Glomerular visceral epithelial cell (primary cell): ENCODE results near the gene SRSF2.
A peak's percentile ranks its signal among the peaks of the same experiment; 100 is the strongest.
"Not testable (repeated sequence)": the region's sequence is repeated elsewhere in the genome, so short reads cannot be mapped to it uniquely, and the experiment has no call there.

Source experiments
- DNase-seq: peaks from one replicate; pipeline ENCODE4 v3.0.0-alpha.2; 2016; ENCODE audit errors: extremely low spot score

The SRSF2 gene

DNA sequence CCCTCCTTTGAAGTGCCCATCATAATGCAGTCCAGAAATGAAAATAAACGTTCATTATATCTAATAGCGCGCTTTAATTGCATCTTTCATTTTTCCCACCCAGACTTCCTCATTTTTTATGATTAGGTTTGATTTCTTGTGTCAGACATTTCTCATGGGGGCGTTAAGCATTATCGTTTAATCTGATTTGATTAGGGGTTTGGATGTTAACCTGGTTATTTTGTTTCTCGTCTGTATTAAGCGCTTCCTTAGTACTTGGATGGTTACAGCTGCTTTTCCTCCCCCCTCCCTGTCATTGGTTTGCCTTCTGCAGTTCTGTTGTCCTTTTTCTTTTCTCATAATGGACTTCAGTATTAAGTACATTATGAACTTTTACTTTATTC lies 1.3 kb upstream of the SRSF2 start:
- DNase-seq = no peak

DNA sequence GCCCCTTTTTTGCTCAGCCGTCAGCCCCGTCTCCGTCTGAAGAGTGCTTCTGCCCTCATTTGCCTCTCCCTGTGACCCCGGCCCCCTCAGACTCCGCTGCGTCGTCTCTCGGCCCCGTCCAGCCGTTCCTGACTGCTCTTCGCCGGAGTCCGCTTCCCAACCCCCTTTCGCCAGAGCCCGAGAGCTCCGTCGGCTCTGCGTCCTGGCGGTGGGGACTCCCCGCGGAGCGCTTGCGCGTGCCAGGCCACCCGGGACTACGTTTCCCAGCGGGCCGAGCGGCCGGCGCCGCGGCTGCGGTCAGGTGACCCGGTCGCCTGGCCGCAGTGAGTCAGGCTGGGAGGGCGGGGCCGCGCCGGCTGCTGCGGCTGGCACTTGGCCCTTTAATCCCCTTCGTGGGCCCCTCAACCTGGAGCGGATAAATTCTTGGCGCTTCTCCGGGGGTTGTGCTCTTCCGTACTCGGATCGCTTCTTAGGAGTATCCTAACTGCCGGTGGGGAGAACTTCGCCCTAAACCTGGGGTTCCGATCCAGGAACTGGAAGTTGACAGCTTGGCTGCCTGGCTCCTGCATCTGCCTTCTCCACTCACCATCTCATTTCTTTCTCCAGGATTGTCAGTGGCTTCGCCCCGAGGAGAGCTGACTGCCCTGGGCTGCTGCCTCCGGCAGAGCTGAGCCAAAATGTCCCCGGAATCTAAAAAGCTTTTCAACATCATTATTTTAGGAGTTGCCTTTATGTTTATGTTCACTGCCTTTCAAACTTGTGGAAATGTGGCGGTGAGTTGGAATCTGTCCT lies 741 bp upstream of the SRSF2 start, which contains the start of gene MFSD11:
MFSD11 (plus strand) TSS at position 444 of the 792 bp plus-strand sequence; CDS start at position 678, 234 bp downstream.
- DNase-seq = peak; percentile 95

DNA sequence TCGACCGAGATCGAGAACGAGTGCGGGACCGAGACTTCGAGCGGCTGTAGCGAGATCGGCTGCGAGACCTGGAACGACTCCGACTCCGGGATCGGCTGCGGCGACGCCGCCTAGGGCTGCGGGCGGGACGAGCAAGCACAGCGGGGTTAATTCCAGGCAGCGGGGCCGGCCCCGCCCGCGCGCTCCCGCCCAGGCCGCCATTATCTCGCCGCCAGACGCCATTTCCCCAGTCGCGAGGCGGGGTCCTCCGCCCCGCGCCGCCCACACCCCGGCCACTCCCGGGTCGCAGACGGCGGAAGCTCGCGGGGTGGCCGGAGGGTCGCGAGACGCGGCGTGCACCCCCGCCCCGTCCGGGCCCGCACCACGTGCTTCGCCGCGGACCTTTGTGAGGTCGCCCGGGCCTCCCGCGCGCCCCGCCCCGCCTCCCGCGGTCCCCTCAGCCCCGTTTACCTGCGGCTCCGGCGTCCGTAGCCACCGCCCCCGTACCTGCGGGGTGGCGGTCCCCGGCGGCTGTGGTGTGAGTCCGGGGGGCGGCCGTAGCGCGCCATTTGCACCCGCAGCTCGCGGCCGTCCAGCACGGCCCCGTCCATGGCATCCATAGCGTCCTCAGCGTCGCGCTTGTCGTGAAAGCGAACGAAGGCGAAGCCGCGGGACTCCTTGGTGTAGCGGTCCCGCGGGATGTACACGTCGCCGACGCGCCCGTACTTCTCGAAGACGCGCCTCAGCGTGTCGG lies 616 bp downstream of the SRSF2 start:
- peak; percentile 57 for DNase-seq

DNA sequence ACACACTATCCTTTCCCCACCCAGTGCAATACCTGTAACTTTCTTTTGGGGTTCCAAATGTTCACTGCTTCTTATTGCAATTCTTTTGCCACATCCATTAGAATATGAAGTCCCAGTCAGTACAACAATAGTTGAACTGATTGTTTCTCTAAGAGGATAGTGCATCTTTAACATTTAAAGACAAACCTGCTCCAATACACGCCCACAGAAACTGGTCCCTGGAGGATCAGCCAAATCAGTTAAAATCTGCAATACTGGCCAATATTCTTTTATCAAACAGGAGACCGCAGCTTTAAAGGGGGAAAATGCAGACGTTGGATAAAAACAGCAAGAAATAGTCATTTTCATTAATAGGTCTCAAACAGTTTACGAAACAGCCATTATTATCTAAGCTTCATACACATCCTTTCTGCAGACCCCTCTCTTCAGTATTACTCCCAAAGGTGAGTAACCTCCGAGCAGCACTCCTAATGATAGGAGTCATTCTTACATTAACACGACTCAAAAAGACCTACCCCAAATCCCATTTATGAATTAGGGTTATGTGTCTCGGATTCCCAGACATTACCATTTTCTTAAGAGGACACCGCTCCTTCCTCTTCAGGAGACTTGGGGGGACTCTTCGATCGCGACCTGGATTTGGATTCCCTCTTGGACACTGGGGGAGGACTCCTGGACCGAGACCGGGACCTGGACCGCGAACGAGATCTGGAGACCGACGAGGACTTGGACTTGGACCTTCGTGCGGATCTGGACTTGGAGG lies 1.4 kb downstream of the SRSF2 start:
- DNase-seq = no peak

DNA sequence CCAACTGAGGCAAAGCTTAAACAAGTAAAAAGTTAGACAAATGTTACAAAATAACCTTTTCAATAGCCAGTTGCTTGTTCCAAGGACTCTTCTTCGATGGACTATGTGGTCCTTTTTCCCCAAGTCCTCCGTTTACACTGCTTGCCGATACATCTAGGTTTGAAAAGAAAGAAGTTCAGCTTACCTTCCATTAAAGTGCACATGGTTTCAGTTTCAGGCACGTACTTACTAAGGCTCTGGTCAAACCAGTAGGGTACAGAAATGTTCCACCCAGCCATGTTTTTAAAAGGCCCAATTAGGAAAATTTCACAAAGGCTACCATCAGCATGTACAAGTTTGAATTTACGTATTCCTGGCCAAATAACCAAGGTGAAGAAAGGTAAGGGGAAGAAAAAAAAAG lies 2.1 kb downstream of the SRSF2 start:
- peak; percentile 43 for DNase-seq

DNA sequence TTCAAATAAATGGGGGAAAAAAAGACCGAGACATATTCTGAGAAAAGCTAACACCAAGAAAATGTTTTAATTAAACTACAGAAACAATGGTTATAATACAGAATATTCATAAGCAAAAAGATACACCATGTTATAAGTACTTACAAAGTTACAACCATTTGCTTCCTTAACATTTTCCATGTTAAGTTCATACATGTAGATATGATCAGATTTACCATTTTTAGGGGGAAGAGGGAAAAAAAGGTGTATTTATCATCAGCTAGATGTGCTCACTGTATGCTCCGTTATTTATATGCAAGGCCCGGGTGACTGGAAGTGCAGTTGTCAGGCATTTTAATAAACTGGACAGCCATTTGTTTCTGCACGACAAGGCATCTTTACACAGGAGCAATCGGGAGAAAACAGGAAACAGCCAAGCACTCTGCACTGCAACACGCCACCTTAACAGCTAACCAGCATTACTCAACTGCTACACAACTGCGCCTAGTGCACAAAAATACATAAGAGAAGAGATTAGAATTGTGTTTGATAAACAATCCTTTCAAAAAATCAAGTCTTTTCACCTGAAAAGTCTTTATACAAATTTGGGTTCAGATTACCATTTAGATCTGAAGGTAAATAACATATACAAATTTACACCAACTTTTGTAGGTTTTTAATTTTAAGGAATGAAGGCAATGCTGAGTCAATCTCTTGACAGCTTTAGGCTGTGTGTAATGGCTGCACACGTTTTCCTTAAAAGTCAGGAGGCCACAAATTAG lies 2.9 kb downstream of the SRSF2 start:
- DNase-seq = peak; percentile 36

DNA sequence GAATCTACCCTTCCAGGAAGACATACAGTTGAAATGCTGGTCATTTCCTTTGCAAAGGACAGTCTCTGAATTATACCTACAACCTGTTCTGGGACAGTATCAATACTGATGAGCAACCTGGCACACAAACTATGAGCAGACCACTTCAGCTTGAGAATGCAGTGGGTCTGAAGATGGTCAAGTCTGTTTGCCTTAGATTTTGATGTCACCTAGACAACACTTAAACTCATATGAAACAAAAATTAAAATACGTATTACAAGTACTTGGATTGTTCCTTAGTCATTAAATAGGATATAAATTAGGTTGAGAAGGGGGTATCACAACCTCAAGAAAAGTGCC lies 3.5 kb downstream of the SRSF2 start:
- DNase-seq = no peak

DNA sequence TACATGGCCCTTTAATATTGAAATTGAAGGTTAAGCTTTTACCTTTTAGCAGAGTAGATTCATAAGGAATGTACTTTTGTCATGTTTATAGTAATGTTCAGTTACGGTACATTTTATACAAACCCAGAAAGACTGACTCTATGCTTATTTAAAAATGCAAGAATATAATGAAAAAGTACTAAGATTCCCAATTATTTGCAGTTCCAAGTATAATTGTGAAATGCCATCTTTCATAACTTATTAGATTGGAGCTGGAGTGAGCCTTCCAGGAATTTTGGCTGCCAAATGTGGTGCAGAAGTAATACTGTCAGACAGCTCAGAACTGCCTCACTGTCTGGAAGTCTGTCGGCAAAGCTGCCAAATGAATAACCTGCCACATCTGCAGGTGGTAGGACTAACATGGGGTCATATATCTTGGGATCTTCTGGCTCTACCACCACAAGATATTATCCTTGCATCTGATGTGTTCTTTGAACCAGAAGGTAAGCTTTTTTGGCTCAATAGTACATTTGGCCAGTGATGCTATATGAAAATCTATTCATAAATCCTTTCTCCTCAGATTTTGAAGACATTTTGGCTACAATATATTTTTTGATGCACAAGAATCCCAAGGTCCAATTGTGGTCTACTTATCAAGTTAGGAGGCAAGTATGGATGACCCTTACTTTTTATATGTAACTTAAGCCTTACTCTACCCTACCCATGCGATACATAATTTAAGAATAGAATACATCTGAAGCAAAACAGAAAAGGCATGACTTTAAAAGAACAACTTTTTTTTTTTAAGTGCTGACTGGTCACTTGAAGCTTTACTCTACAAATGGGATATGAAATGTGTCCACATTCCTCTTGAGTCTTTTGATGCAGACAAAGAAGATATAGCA lies 4.2 kb downstream of the SRSF2 start:
- DNase-seq = peak; percentile 30

DNA sequence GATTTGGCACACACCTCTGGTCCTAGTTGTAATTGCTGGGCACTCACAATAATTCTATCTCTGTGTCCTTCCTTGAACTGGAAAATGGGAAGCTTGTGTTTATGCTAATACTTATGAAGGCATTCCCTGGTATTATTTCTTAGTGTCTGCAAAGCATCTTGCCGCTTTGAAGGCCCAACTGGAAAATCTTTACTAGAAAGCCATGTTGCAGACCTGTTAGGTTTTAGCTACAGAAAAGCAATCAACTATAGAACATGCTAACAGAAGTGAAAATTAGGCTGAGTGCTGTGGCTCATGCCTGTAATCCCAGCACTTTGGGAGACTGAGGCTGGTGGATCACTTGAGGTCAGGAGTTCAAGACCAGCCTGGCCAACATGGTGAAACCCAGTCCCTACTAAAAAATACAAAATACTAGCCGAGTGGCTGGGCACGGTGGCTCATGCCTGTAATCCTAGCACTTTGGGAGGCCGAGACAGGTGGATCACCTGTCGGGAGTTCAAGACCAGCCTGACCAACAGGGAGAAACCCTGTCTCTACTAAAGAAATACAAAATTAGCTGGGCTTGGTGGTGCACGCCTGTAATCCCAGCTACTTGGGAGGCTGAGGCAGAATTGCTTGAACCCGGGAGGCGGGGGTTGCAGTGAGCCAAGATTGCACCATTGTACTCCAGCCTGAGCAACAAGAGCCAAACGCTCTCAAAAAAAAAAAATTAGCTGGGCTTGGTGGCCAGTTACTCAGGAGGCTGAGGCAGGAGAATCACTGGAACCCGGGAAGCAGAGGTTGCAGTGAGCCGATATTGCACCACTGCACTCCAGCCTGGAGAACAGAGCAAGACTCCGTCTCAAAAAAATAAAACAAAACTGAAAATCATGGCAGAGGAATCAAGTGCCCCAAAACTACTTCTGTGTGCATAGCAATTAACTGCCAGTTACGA lies 5.1 kb downstream of the SRSF2 start:
- not testable (repeated sequence) for DNase-seq

DNA sequence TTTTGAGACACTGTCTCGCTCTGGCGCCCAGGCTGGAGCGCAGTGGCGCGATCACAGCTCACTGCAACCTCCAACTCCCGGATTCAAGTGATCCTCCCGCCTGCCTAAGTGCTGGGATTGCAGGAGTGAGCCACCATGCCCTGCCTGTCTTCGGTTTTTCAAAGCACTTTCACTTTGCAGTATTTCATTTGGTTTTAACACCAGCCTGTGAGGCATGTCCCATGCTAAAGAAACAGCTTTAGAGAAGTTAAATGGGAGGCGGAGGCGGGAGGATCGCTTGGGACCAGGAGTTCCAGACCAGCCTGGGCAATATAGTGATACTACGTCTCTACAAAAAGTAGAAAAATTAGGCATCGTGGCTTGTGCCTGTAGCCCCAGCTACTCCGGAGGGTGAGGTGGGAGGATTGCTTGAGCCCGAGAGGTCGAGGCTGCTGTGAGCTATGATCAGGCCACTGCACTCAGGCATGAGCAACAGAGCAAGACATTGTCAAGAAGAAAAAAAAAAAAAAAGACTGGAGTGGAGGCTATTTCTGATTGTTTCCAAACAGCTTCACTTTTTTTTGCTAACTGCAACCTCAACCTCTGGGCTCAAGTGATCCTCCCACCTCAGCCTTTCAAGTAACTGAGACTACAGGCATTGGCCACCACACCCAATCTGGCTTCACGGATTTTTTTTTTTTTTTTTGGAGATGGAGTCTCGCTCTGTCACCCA lies 9.2 kb downstream of the SRSF2 start:
- DNase-seq = peak; percentile 60

DNA sequence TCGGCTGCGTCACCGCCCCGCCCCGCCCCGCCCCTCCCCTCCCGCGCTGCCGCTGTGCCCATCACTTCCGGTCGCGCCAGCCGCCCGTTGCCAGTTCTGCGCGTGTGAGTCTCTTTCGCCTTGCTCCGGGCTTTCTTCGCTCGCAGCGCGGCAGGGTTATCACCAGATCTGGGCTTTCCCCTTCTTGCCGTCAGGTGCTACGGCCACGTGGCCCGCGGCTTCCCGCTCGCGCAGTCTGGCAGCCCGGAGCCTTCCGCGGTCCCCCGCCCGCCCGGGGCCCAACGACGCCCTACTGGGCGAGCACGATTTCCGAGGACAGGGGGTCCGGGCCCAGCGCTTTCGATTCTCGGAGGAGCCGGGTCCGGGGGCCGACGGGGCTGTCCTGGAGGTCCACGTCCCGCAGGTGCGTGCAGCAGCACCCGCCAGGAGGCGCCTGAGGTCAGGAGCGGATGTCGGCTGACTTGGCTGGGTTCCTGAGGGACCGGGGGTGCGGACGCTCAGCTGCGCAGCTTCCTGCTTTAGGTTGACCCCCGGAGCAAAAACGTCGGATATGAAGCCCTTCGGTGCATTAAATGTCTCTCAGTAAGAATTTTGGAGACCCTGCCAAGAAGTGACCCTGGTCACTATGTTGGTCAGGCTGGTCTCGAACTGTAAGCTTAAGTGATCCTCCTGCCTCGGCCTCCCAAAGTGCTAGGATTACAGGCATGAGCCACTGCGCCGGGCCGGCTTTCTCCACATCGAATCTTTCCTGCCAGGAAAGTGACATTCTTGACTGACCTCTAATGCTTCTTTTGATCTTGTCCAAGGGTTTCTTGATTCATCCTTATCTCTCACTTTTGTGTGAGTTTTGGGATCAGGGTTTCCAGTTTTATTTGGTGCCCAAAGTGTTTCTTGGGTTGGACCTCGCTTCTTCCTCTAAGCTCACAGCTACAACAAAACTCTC lies 10.1 kb downstream of the SRSF2 start, which contains the start of gene METTL23:
METTL23 (plus strand) TSS at position 64 of the 943 bp plus-strand sequence. CDS start 2,872 bp downstream, outside the sequence.
- DNase-seq = peak; percentile 79

DNA sequence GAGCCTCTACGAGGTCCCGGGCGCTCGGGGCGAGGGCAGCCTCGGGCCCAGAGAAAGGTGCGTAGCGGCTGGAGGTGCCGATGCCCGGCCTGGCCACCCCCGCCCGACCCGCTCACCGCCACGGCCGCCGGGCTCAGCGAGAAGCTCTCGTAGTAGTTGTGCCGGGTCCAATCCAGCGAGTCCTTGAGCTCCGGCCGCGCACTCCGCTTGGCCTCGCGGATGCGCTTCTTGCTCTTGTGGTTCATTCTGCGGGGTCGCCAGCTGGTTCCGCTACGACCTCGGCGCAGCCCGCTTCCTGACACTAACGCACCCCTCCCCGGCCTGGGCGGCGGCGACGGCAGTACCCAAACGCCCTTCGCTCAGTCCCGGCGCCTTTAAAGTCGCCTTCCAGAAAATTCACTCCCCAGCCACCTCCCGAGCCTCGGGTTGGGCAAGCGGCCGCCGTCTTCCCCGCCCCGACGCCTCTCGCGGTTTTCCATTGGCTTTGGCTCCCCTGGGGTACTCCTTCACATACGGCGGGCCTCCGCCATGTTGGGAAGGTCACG lies 10.8 kb downstream of the SRSF2 start, which contains the start of gene JMJD6:
JMJD6 (minus strand) TSS at position 376 of the 545 bp plus-strand sequence; CDS start at position 245, 131 bp downstream.
- peak; percentile 98 for DNase-seq

DNA sequence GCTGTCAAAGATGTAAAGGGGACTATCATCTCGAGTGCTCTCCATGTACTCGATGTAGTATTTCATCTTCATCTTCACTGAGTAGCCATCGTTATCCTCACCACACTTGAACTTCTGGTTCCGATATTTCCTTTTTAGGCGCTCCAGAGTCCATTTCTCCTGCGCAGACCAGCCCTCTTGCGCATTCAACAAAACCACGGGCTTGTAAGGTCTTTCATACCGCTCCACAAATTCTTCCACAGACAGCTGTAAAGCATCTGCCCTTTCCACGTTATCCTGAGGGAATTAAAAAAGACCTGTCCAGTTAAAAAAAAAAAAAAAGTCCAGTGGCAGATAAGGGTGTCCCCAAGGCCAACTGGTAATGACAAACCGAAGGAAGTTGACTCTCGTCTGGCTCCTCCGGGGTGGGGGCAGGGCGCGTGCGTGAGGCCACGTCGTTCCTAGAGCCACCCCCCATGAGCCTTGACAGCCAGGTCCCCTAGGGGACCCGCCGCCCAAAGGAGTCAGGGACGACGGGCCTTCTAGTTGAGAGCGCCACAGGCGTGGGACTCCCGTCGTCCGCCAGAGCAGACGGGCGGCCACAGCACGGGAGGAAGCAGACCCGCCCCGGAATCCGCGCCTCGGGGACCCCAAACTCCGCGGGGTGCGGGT lies 11.4 kb downstream of the SRSF2 start:
- DNase-seq = peak; percentile 31

DNA sequence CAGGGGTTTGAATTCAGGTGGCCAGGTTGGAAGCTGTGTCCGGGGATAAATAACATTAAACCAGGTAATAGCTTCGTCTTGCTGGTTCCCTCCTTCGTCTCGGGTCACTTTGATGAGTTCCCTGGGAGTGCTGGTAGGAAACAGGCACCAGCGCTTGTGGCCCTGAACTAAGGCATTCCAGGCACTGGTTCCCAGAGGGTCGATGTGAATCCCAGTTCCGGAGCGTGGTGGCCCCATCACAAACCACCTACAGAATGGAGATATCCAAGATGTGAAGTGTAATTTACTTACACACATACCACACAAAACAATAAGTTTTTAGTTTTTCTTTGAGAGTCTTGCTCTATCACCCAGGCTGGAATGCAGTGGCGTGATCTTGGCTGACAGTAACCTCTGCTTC lies 13.3 kb downstream of the SRSF2 start:
- no peak for DNase-seq

DNA sequence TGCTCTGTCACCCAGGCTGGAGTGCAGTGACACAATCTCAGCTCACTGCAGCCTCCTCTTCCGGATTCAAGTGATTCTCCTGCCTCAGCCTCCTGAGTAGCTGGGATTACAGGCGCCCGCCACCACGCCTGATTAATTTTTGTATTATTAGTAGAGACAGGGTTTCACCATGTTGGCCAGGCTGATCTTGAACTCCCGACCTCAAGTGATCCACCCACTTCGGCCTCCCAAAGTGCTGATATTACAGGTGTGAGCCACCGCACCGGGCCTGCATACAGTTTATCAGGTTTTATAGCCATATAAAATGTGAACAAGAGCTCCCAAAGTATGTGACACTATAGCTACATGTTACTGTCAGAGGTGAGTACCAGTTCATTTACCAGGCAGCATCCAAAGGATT lies 14.2 kb downstream of the SRSF2 start:
- not testable (repeated sequence) for DNase-seq

DNA sequence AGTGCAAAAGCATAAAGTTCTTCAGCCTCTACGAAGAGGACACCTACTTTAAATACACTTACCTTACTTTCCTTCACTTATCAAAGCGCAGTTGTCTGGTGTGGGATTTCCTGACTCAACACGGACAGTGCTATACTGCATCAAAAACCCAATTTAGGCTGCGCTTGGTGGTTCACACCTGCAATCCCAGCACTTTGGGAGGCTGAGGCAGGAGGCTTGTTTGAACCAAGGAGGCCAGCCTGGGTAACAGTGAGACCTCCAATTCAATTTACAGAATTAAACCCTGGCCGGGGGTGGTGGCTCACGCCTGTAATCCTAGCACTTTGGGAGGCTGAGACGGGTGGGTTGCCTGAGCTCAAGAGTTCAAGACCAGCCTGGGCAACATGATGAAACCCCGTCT lies 14.9 kb downstream of the SRSF2 start:
- DNase-seq = no peak

DNA sequence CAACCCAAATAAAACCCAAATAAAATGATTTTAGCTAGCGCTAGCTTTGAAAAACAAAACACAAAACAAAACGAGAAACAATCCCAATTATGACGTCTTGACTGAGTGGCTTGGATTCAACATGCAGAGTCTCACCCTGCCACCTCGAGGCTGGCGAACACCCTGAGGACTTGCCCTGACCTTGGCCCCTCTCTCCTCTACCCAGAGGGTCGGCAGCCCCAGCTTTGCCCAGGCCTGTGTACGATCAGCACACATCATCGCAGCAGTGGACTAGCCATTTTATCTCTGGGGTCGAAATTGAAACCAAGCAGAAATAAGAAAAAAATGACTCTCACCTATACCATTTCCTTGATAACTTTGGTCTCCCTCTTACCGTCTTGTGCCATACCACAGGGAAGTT lies 15.7 kb downstream of the SRSF2 start:
- no peak for DNase-seq
